CD4-positive, alpha-beta memory T cell (primary cell): Measurements from ENCODE around the gene PHF23. TPM values are rescaled to one million over a fixed set of nuclear protein-coding genes. Genes with fewer than 3 reads are reported as not detected.

Experiments
- CTCF ChIA-PET: fragments of 350-600 bp; sonication (Branson Sonifier 250); formaldehyde crosslinking; loops from one replicate; lab custom pipeline; 2021; ENCODE audit warnings: inconsistent platforms; ENCODE audit not compliant: partially characterized antibody; lab: Charles Lee
- POLR2A ChIA-PET: fragments of 350-600 bp; sonication (Branson Sonifier 250); formaldehyde crosslinking; loops from one replicate; lab custom pipeline; 2021; ENCODE audit not compliant: partially characterized antibody; lab: Charles Lee
- DNase-seq, 5 donors: peaks; one replicate each; pipeline versions ENCODE4 v3.0.0 to v3.0.0-alpha.2; 2020 to 2022; ENCODE audit warnings: mixed read lengths in 1 of 5
- H3K27ac ChIP-seq: one replicate; pipeline ENCODE4 v1.7.0; 2013; ENCODE audit warnings: low read depth, low read length
- H3K27me3 ChIP-seq: 2 replicates; pipeline ENCODE4 v1.7.0; 2013; ENCODE audit warnings: mild to moderate bottlenecking, low read length, moderate library complexity; ENCODE audit not compliant: insufficient read depth
- H3K36me3 ChIP-seq: 2 replicates; pipeline ENCODE4 v1.7.0; 2013; ENCODE audit warnings: mild to moderate bottlenecking, low read length, moderate library complexity; ENCODE audit not compliant: insufficient read depth
- H3K4me1 ChIP-seq: 2 replicates; pipeline ENCODE4 v1.7.0; 2013; ENCODE audit warnings: mild to moderate bottlenecking, low read length, moderate library complexity; ENCODE audit not compliant: insufficient read depth
- H3K4me3 ChIP-seq, 2 donors: one replicate each; pipeline ENCODE4 v1.7.0; 2013; ENCODE audit warnings: low read length in 2 of 2, mild to moderate bottlenecking in 1 of 2
- H3K9me3 ChIP-seq, 2 donors: one replicate each; pipeline ENCODE4 v1.7.0; 2013; ENCODE audit warnings: low read length in 2 of 2, control low read depth in 1 of 2; ENCODE audit not compliant: control insufficient read depth in 1 of 2
- H3K27ac Mint-ChIP-seq, 7 donors: one replicate each; pipeline ENCODE4 v1.8.0; 2020 to 2021; ENCODE audit warnings: mixed read lengths in 7 of 7, mild to moderate bottlenecking in 6 of 7, inconsistent platforms in 3 of 7, moderate library complexity in 3 of 7
- H3K27me3 Mint-ChIP-seq, 2 donors: one replicate each; pipeline ENCODE4 v1.8.0; 2020 to 2021; ENCODE audit warnings: mixed read lengths in 2 of 2
- H3K36me3 Mint-ChIP-seq, 2 donors: one replicate each; pipeline ENCODE4 v1.8.0; 2020 to 2021; ENCODE audit warnings: mixed read lengths in 2 of 2, inconsistent platforms in 1 of 2, mild to moderate bottlenecking in 1 of 2
- H3K4me1 Mint-ChIP-seq, 4 donors: one replicate each; pipeline ENCODE4 v1.8.0; 2020 to 2021; ENCODE audit warnings: mixed read lengths in 4 of 4, mild to moderate bottlenecking in 1 of 4
- H3K4me3 Mint-ChIP-seq, 8 donors: one replicate each; pipeline ENCODE4 v1.8.0; 2020 to 2021; ENCODE audit warnings: mixed read lengths in 8 of 8, mild to moderate bottlenecking in 7 of 8, moderate library complexity in 6 of 8, inconsistent platforms in 3 of 8
- H3K9me3 Mint-ChIP-seq, 8 donors: one replicate each; pipeline ENCODE4 v1.8.0; 2020 to 2021; ENCODE audit warnings: mixed read lengths in 8 of 8, mild to moderate bottlenecking in 5 of 8, inconsistent platforms in 3 of 8, moderate library complexity in 1 of 8
- intact Hi-C: fragments of 100-400 bp; cut with micrococcal nuclease; formaldehyde crosslinking; loops from one replicate; pipeline ENCODE4 v1.15.1; 2023
- polyA plus RNA-seq, 2 donors: library from polyadenylated mRNA; unstranded; fragments of 300-500 nt; fragmentation: Illumina TruSeq; gene quantifications; one replicate each; pipeline ENCODE4 v1.2.3, GENCODE V29; 2021
- total RNA-seq, 2 experiments: library from RNA; stranded (reverse); gene quantifications; one replicate each; pipeline ENCODE4 v1.2.3, GENCODE V29; 2021

PHF23 gene
- total and polyA plus RNA-seq, 4 experiments from 2014 or later, result 11.4 to 55.8 (median 37.8) TPM

DNA sequence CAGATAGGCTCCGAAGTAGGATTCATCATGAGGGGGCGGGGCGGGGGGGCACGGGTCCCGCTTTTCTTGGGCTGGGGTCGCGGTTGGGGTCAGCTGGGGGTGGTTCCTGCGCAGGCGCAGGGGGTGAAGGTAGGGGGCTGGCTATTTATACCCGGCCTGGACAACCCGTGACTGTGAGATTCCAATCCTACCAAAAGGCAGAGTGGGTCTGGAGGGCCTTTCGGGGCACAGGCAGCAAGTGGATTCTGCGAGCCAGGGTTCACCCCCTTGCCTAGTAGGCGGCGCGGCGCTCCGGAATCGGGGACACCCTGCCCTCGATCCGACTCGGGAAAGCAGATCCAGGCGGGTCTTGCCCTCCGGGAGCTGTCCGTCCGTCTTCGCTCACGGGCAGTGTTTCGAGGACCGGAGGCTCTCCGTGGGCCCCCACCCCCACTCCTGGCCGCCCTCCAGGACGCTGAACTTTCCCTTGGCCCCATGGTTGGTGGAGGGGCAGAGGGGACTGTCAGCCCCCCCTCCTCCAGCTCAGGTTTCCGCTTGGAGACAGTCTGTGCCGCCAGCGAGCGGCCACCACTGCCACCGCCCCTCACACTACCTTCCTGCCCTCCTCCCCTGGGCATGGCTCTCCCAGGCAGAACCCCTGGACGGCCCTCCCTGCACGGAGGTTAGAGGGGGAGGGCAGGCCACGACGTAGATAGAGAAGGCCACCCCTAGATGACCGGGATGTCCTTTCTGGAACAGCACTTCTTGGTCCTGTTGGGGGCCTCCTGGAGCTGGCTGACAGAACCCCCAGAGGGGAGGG lies 42.9 kb upstream of the PHF23 start:
- Histone ChIP-seq H3K4me1 (peaks cover 25% of the 10 kb centered on the region), H3K27ac (no peak overlapping the region), H3K36me3 (no peaks in the 10 kb centered on the region), H3K27me3 (peaks cover 10% of the 10 kb centered on the region), H3K4me3 (peak overlapping the region in 1 of 2 donors; percentile 58), H3K9me3 (no peaks in the 10 kb centered on the region)
- ChIA-PET POLR2A (interaction anchor here (0.7 to 3.6 kb wide), 10 partner anchors 14 to 404 kb away, joined by 3 to 15 read pairs (median 3); partner anchors contain the start of gene TMEM102), CTCF (interaction anchor here (0.9 to 1.9 kb wide), 8 partner anchors 9 to 236 kb away, joined by 3 to 13 read pairs (median 4); partner anchors contain the start of gene ACAP1)
- Mint-ChIP-seq H3K9me3 (no peaks in the 10 kb centered on the region), H3K36me3 (no peaks in the 10 kb centered on the region), H3K4me1 (peaks cover 4 to 28% (median 18%) of the 10 kb centered on the region in 4 donors), H3K4me3 (peak overlapping the region; percentile 30 to 84 (median 78)), H3K27ac (peak overlapping the region in 1 of 7 donors; percentile 84), H3K27me3 (peaks cover 19 to 24% of the 10 kb centered on the region in 2 donors)
- DNase-seq, result no peak
- intact Hi-C loops, result loop anchor here (2.0 to 5.0 kb wide), 2 partner anchors 61 to 235 kb away; no protein-coding TSS in a partner anchor

DNA sequence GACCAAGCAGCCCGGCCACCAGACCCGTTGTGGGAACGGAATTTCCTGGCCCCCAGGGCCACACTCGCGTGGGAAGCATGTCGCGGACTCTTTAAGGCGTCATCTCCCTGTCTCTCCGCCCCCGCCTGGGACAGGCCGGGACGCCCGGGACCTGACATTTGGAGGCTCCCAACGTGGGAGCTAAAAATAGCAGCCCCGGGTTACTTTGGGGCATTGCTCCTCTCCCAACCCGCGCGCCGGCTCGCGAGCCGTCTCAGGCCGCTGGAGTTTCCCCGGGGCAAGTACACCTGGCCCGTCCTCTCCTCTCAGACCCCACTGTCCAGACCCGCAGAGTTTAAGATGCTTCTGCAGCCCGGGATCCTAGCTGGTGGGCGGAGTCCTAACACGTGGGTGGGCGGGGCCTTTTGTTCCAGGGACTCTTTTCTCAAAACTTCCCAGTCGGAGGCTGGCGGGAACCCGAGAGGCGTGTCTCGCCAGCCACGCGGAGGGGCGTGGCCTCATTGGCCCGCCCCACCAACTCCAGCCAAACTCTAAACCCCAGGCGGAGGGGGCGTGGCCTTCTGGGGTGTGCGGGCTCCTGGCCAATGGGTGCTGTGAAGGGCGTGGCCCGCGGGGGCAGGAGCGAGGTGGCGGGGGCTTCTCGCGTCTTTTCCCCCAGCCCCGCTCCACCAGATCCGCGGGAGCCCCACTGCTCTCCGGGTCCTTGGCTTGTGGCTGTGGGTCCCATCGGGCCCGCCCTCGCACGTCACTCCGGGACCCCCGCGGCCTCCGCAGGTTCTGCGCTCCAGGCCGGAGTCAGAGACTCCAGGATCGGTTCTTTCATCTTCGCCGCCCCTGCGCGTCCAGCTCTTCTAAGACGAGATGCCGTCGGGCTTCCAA lies 42.1 kb upstream of the PHF23 start, which contains the start of gene SLC2A4:
Gene SLC2A4 (plus strand): TSS at position 645 of the 879 bp plus-strand sequence. CDS start 217 bp downstream, at position 862.
- no peaks in the 10 kb centered on the region for H3K9me3 Mint-ChIP-seq
- H3K36me3 Mint-ChIP-seq, result no peaks in the 10 kb centered on the region
- intact Hi-C loops, result loop anchor here (2.0 to 5.0 kb wide), 2 partner anchors 61 to 234 kb away; no protein-coding TSS in a partner anchor
- H3K36me3 ChIP-seq, result no peaks in the 10 kb centered on the region
- peaks cover 10% of the 10 kb centered on the region for H3K27me3 ChIP-seq
- DNase-seq, result peak; percentile 67 to 81 (median 69)
- POLR2A ChIA-PET, result interaction anchor here (0.7 to 3.6 kb wide), 13 partner anchors 15 to 405 kb away, joined by 3 to 15 read pairs (median 3); partner anchors contain the start of genes ACAP1, CLDN7 and TMEM102
- peaks cover 4 to 28% (median 18%) of the 10 kb centered on the region in 4 donors for H3K4me1 Mint-ChIP-seq
- peak within 1 kb of the TSS; percentile 41 for H3K27ac ChIP-seq
- H3K27me3 Mint-ChIP-seq, result peaks cover 17 to 23% of the 10 kb centered on the region in 2 donors
- peak within 1 kb of the TSS; percentile 77 to 90 (median 82) for H3K4me3 Mint-ChIP-seq
- no peaks in the 10 kb centered on the region for H3K9me3 ChIP-seq
- CTCF ChIA-PET, result interaction anchor here (0.7 to 2.8 kb wide), 11 partner anchors 10 to 279 kb away, joined by 3 to 26 read pairs (median 3); no protein-coding TSS in a partner anchor
- peak within 1 kb of the TSS; percentile 23 to 58 for H3K4me3 ChIP-seq
- H3K27ac Mint-ChIP-seq, result peak within 1 kb of the TSS; percentile 36 to 84 (median 66)
- peaks cover 25% of the 10 kb centered on the region for H3K4me1 ChIP-seq

DNA sequence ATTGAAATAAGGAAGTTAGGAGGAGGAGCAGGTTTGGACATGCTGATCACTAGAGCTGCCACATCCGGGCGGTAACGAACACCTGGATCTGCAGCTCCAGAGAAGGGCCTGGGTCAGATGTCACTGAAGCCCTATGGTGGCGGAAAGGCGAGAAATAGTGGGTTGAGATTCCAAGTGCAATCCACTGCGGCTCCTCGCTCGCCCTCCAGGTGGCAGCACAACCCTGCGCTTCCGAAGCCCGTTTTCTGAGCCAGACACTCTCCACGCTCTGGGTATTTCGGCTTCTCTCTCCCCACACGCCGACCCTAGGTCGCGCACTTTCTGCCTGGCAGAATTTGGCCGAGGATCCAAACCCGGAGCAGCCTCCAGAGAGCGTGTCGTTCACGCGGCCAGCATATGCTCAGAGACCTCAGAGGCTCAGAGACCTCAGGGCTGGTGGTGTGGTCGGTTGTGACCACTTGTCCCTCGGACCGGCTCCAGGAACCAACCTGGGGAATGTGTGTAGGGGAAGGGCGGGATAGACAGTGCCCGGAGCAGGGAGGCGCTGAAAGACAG lies 41.3 kb upstream of the PHF23 start:
- H3K27me3 Mint-ChIP-seq, result peaks cover 15 to 19% of the 10 kb centered on the region in 2 donors
- no peaks in the 10 kb centered on the region for H3K9me3 ChIP-seq
- H3K27ac ChIP-seq, result peak overlapping the region; percentile 41
- H3K4me1 ChIP-seq, result peaks cover 25% of the 10 kb centered on the region
- POLR2A ChIA-PET, result interaction anchor here (0.9 to 3.6 kb wide), 9 partner anchors 16 to 71 kb away, joined by 3 to 15 read pairs (median 4); partner anchors contain the start of genes ACAP1 and CLDN7
- intact Hi-C loops, result loop anchor here (1.0 to 5.0 kb wide), 11 partner anchors 16 to 408 kb away; partner anchors contain the start of genes EIF5A, NEURL4, SENP3 and WRAP53
- peak overlapping the region; percentile 36 to 84 (median 64) for H3K27ac Mint-ChIP-seq
- no peaks in the 10 kb centered on the region for H3K9me3 Mint-ChIP-seq
- CTCF ChIA-PET, result interaction anchor here (0.6 to 2.8 kb wide), 11 partner anchors 9 to 280 kb away, joined by 3 to 26 read pairs (median 4); no protein-coding TSS in a partner anchor
- H3K36me3 Mint-ChIP-seq, result no peaks in the 10 kb centered on the region
- peak overlapping the region; percentile 23 to 58 for H3K4me3 ChIP-seq
- peak overlapping the region; percentile 77 to 90 (median 82) for H3K4me3 Mint-ChIP-seq
- peaks cover 4 to 28% (median 18%) of the 10 kb centered on the region in 4 donors for H3K4me1 Mint-ChIP-seq
- H3K36me3 ChIP-seq, result no peaks in the 10 kb centered on the region
- peak; percentile 82 to 86 (median 85) for DNase-seq
- H3K27me3 ChIP-seq, result peaks cover 10% of the 10 kb centered on the region

DNA sequence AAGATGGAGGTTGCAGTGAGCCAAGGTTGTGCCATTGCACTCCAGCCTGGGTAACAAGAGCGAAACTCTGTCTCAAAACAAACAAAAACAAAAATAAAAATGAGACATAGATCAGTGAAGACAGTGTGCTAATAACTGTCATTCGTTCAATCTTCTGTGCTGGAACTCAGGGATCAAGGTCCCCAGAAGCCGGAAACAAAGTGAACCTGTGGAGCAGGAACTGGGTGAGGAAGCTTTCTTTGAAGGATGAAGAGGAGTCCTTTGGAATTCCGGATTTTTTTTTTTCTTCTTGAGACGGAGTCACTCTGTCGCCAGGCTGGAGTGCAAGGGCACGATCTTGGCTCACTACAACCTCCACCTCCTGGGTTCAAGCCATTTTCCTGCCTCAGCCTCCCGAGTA lies 40.2 kb upstream of the PHF23 start:
- intact Hi-C loops, result no loop called here
- Histone ChIP-seq H3K27me3 (peaks cover 10% of the 10 kb centered on the region), H3K4me1 (peaks cover 25% of the 10 kb centered on the region), H3K4me3 (no peak overlapping the region), H3K27ac (no peak overlapping the region), H3K36me3 (no peaks in the 10 kb centered on the region), H3K9me3 (no peaks in the 10 kb centered on the region)
- Mint-ChIP-seq H3K27me3 (peaks cover 15 to 19% of the 10 kb centered on the region in 2 donors), H3K9me3 (no peaks in the 10 kb centered on the region), H3K27ac (no peak overlapping the region), H3K4me1 (peaks cover 4 to 28% (median 18%) of the 10 kb centered on the region in 4 donors), H3K4me3 (peak overlapping the region in 1 of 8 donors; percentile 49), H3K36me3 (no peaks in the 10 kb centered on the region)
- ChIA-PET CTCF (interaction anchor here (0.8 to 2.8 kb wide), 4 partner anchors 17 to 76 kb away, joined by 3 to 26 read pairs (median 6); partner anchors contain the start of gene TMEM95), POLR2A (interaction anchor here (0.6 to 2.0 kb wide), 3 partner anchors 20 to 69 kb away, joined by 3 to 4 read pairs (median 4); no protein-coding TSS in a partner anchor)
- no peak for DNase-seq

DNA sequence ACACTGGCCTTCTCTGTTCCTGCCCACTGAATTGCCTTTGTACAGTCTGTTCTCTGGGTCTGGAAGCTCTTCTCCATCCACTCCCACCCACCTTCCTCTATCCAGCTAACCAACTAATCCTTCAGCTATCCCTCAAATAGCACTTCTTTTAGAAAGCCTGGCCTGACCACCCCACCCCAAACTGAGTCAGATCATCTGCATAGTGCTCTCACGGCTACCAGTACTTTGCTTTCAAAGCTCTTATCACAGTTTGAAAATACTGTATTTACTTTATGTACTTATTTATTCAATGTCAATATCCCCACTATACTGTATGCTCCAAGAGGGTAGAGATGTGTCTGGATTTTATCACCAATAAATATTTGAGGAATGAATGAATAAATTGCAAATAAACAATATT lies 27.5 kb upstream of the PHF23 start:
- peaks cover 20% of the 10 kb centered on the region for H3K4me1 ChIP-seq
- no peaks in the 10 kb centered on the region for H3K9me3 ChIP-seq
- no peak overlapping the region for H3K27ac ChIP-seq
- ChIA-PET POLR2A (no interaction called here), CTCF (interaction anchor here (2.1 kb wide), 1 partner anchor 30 kb away, joined by 6 read pairs; no protein-coding TSS in a partner anchor)
- Mint-ChIP-seq H3K27me3 (peaks cover 7 to 15% of the 10 kb centered on the region in 2 donors), H3K4me1 (peaks cover 13 to 23% (median 19%) of the 10 kb centered on the region in 4 donors), H3K9me3 (no peaks in the 10 kb centered on the region), H3K4me3 (no peak overlapping the region), H3K27ac (no peak overlapping the region), H3K36me3 (no peaks in the 10 kb centered on the region)
- H3K4me3 ChIP-seq, result no peak overlapping the region
- intact Hi-C loops, result no loop called here
- no peak for DNase-seq
- H3K27me3 ChIP-seq, result no peaks in the 10 kb centered on the region
- no peaks in the 10 kb centered on the region for H3K36me3 ChIP-seq

DNA sequence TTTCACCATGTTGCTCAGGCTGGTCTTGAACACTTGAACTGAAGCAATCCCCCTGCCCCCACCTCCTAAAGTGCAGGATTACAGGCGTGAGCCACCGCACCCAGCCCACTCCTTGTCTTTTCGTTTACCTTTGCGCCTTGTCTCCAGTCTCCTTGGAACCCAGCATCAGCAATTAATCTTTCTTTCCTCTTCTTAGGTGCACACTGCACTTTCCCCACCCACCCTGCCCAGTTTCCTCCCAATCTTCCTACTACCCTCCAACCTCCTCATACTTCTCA lies 24.5 kb upstream of the PHF23 start:
- peaks cover 6% of the 10 kb centered on the region in 2 donors for H3K36me3 Mint-ChIP-seq
- H3K4me3 Mint-ChIP-seq, result peak overlapping the region in 7 of 8 donors; percentile 23 to 91 (median 84)
- Histone ChIP-seq H3K36me3 (peaks cover 3% of the 10 kb centered on the region), H3K4me1 (peaks cover 31% of the 10 kb centered on the region), H3K4me3 (no peak overlapping the region), H3K9me3 (no peaks in the 10 kb centered on the region), H3K27me3 (no peaks in the 10 kb centered on the region), H3K27ac (no peak overlapping the region)
- no peaks in the 10 kb centered on the region for H3K9me3 Mint-ChIP-seq
- H3K4me1 Mint-ChIP-seq, result peaks cover 14 to 31% (median 23%) of the 10 kb centered on the region in 4 donors
- ChIA-PET POLR2A (interaction anchor here (0.6 to 2.2 kb wide), 6 partner anchors 10 to 251 kb away, joined by 3 to 6 read pairs (median 4); no protein-coding TSS in a partner anchor), CTCF (interaction anchor here (1.1 to 1.3 kb wide), 2 partner anchors 10 to 262 kb away, joined by 3 read pairs; no protein-coding TSS in a partner anchor)
- DNase-seq, result no peak
- peak overlapping the region in 1 of 7 donors; percentile 73 for H3K27ac Mint-ChIP-seq
- intact Hi-C loops, result no loop called here
- peaks cover 7 to 13% of the 10 kb centered on the region in 2 donors for H3K27me3 Mint-ChIP-seq
